ENCODE measurements around the gene SNX17. TPM values are rescaled to one million over a fixed set of nuclear protein-coding genes. Genes with fewer than 3 reads are reported as not detected.
"Not testable (repeated sequence)": the region's sequence is repeated elsewhere in the genome, so short reads cannot be mapped to it uniquely, and the experiment has no call there.

Gene SNX17
- total and polyA plus RNA-seq, 4 donors = 66.2 to 112 (median 95.9) TPM

- Histone ChIP-seq H3K27me3 (ENCODE audit: control insufficient read depth, insufficient read depth, low read length) (no peaks in the 10 kb centered on the region), H3K9me3 (ENCODE audit: control insufficient read depth, insufficient read depth, low read length) (no peaks in the 10 kb centered on the region), H3K27ac (ENCODE audit: low read depth, low read length) (no peak overlapping the region), H3K36me3 (ENCODE audit: control insufficient read depth, insufficient read depth, low read length) (no peaks in the 10 kb centered on the region), H3K4me1 (ENCODE audit: control insufficient read depth, insufficient read depth, low read length) (no peaks in the 10 kb centered on the region), H3K4me3 (ENCODE audit: low read depth, low read length) (no peak overlapping the region)
- 95% methylated on average over 5 of the region's 6 CpGs for WGBS (ENCODE audit: insufficient coverage)
- no peak for DNase-seq (ENCODE audit: low read depth in 4 of 6, low spot score in 6 of 6)
Measured at GRCh38 chr2:27416151-27416550, 45.7 kb downstream of the SNX17 start.

GRCh38 chr2:27420996-27421395 is 50.6 kb downstream of the SNX17 start:
- Histone ChIP-seq H3K4me1 (ENCODE audit: control insufficient read depth, insufficient read depth, low read length) (no peaks in the 10 kb centered on the region), H3K9me3 (ENCODE audit: control insufficient read depth, insufficient read depth, low read length) (no peaks in the 10 kb centered on the region), H3K4me3 (ENCODE audit: low read depth, low read length) (no peak overlapping the region), H3K27me3 (ENCODE audit: control insufficient read depth, insufficient read depth, low read length) (no peaks in the 10 kb centered on the region), H3K27ac (ENCODE audit: low read depth, low read length) (no peak overlapping the region), H3K36me3 (ENCODE audit: control insufficient read depth, insufficient read depth, low read length) (no peaks in the 10 kb centered on the region)
- no peak for DNase-seq (ENCODE audit: low read depth in 4 of 6, low spot score in 6 of 6)

- Histone ChIP-seq H3K4me3 (ENCODE audit: low read depth, low read length) (no peak overlapping the region), H3K4me1 (ENCODE audit: control insufficient read depth, insufficient read depth, low read length) (no peaks in the 10 kb centered on the region), H3K9me3 (ENCODE audit: control insufficient read depth, insufficient read depth, low read length) (no peaks in the 10 kb centered on the region), H3K27ac (ENCODE audit: low read depth, low read length) (no peak overlapping the region), H3K27me3 (ENCODE audit: control insufficient read depth, insufficient read depth, low read length) (no peaks in the 10 kb centered on the region), H3K36me3 (ENCODE audit: control insufficient read depth, insufficient read depth, low read length) (no peaks in the 10 kb centered on the region)
- WGBS (ENCODE audit: insufficient coverage) = 94% methylated on average over 2 of the region's 4 CpGs
- DNase-seq (ENCODE audit: low read depth in 4 of 6, low spot score in 6 of 6) = no peak
Measured at GRCh38 chr2:27421660-27422250, 51.3 kb downstream of the SNX17 start.

DNA sequence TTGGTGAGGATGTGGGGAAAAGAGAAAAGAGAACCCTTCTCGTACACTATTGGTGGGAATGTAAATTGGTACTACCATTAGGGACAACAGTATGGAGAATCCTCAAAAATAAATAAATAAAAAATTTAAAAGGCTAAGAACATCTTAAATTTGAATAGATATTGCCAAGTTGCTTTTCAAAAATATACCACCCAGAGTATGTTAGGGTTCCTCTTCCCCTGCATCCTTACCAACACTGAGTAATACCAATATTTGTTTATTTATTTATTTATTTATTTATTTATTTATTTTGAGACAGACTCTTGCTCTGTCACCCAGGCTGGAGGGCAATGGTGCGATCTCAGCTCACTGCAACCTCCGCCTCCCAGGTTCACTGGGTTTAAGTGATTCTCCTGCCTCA is 52.5 kb downstream of the SNX17 start:
- WGBS (ENCODE audit: insufficient coverage) = no CpG with 5 or more reads among the region's 3 CpGs
- Histone ChIP-seq H3K4me3 (ENCODE audit: low read depth, low read length) (no peak overlapping the region), H3K4me1 (ENCODE audit: control insufficient read depth, insufficient read depth, low read length) (peaks cover 4% of the 10 kb centered on the region), H3K36me3 (ENCODE audit: control insufficient read depth, insufficient read depth, low read length) (no peaks in the 10 kb centered on the region), H3K9me3 (ENCODE audit: control insufficient read depth, insufficient read depth, low read length) (no peaks in the 10 kb centered on the region), H3K27ac (ENCODE audit: low read depth, low read length) (no peak overlapping the region), H3K27me3 (ENCODE audit: control insufficient read depth, insufficient read depth, low read length) (no peaks in the 10 kb centered on the region)
- no peak for DNase-seq (ENCODE audit: low read depth in 4 of 6, low spot score in 6 of 6)

- H3K4me3 ChIP-seq (ENCODE audit: low read depth, low read length); H3K4me1 ChIP-seq (ENCODE audit: control insufficient read depth, insufficient read depth, low read length); H3K9me3 ChIP-seq (ENCODE audit: control insufficient read depth, insufficient read depth, low read length); DNase-seq (ENCODE audit: low read depth in 4 of 6, low spot score in 6 of 6); H3K27ac ChIP-seq (ENCODE audit: low read depth, low read length); H3K36me3 ChIP-seq (ENCODE audit: control insufficient read depth, insufficient read depth, low read length); H3K27me3 ChIP-seq (ENCODE audit: control insufficient read depth, insufficient read depth, low read length): not testable (repeated sequence)
- 100% methylated on average over 3 of the region's 10 CpGs for WGBS (ENCODE audit: insufficient coverage)
Measured at GRCh38 chr2:27425039-27425438, 54.6 kb downstream of the SNX17 start.

Other genes starting within 250 kb of the SNX17 start
- gene ABHD1, start 246.8 kb upstream of the SNX17 start, total RNA-seq = under 1 TPM; 0.77 to 0.79 TPM
- 1 to 10 TPM; 2.5 to 2.9 TPM for gene ABHD1, start 246.8 kb upstream of the SNX17 start, polyA plus RNA-seq (ENCODE audit: insufficient read length in 2 of 2)
- 10 to 100 TPM; 27.1 to 48.4 TPM for gene PREB, start 236.0 kb upstream of the SNX17 start, total RNA-seq
- gene PREB, start 236.0 kb upstream of the SNX17 start, polyA plus RNA-seq (ENCODE audit: insufficient read length in 2 of 2) = 10 to 100 TPM; 62.7 to 62.9 TPM
- not detected for gene PRR30, start 231.2 kb upstream of the SNX17 start, total RNA-seq
- not detected for gene PRR30, start 231.2 kb upstream of the SNX17 start, polyA plus RNA-seq (ENCODE audit: insufficient read length in 2 of 2)
- gene TCF23, start 221.6 kb upstream of the SNX17 start, total RNA-seq = under 1 TPM in 1 of 2 donors, not detected in 1; 0.06 TPM
- under 1 TPM in 1 of 2 donors, not detected in 1; 0.14 TPM for gene TCF23, start 221.6 kb upstream of the SNX17 start, polyA plus RNA-seq (ENCODE audit: insufficient read length in 2 of 2)
- gene ATRAID, start 158.6 kb upstream of the SNX17 start, total RNA-seq = 100 to 1,000 TPM; 103 to 198 TPM
- gene ATRAID, start 158.6 kb upstream of the SNX17 start, polyA plus RNA-seq (ENCODE audit: insufficient read length in 2 of 2) = 100 to 1,000 TPM in 1 of 2 donors, 10 to 100 TPM in 1; 93.3 to 110 TPM
- gene SLC5A6, start 158.3 kb upstream of the SNX17 start, total RNA-seq = 10 to 100 TPM; 41.4 to 68.4 TPM
- 10 to 100 TPM; 50.1 to 68.6 TPM for gene SLC5A6, start 158.3 kb upstream of the SNX17 start, polyA plus RNA-seq (ENCODE audit: insufficient read length in 2 of 2)
- gene CAD, start 153.2 kb upstream of the SNX17 start, total RNA-seq = 10 to 100 TPM; 26.5 to 30.3 TPM
- 10 to 100 TPM; 38.7 to 49.2 TPM for gene CAD, start 153.2 kb upstream of the SNX17 start, polyA plus RNA-seq (ENCODE audit: insufficient read length in 2 of 2)
- gene SLC30A3, start 107.6 kb upstream of the SNX17 start, total RNA-seq = 1 to 10 TPM; 2.9 to 5.5 TPM
- 10 to 100 TPM; 18.6 to 30.2 TPM for gene SLC30A3, start 107.6 kb upstream of the SNX17 start, polyA plus RNA-seq (ENCODE audit: insufficient read length in 2 of 2)
- gene DNAJC5G, start 95.2 kb upstream of the SNX17 start, total RNA-seq = under 1 TPM; 0.22 to 0.50 TPM
- 1 to 10 TPM in 1 of 2 donors, under 1 TPM in 1; 0.48 to 1.7 TPM for gene DNAJC5G, start 95.2 kb upstream of the SNX17 start, polyA plus RNA-seq (ENCODE audit: insufficient read length in 2 of 2)
- under 1 TPM; 0.17 to 0.30 TPM for gene TRIM54, start 88.2 kb upstream of the SNX17 start, total RNA-seq
- gene TRIM54, start 88.2 kb upstream of the SNX17 start, polyA plus RNA-seq (ENCODE audit: insufficient read length in 2 of 2) = 1 to 10 TPM; 1.3 to 1.6 TPM
- 1 to 10 TPM in 1 of 2 donors, under 1 TPM in 1; 0.79 to 2.6 TPM for gene UCN, start 62.2 kb upstream of the SNX17 start, total RNA-seq
- 1 to 10 TPM; 4.0 to 4.6 TPM for gene UCN, start 62.2 kb upstream of the SNX17 start, polyA plus RNA-seq (ENCODE audit: insufficient read length in 2 of 2)
- gene MPV17, start 47.5 kb upstream of the SNX17 start, total RNA-seq = 100 to 1,000 TPM in 1 of 2 donors, 10 to 100 TPM in 1; 46.6 to 124 TPM
- 100 to 1,000 TPM; 108 to 132 TPM for gene MPV17, start 47.5 kb upstream of the SNX17 start, polyA plus RNA-seq (ENCODE audit: insufficient read length in 2 of 2)
- 10 to 100 TPM; 37.8 to 41.5 TPM for gene GTF3C2, start 13.9 kb upstream of the SNX17 start, total RNA-seq
- 10 to 100 TPM; 44.5 to 60.5 TPM for gene GTF3C2, start 13.9 kb upstream of the SNX17 start, polyA plus RNA-seq (ENCODE audit: insufficient read length in 2 of 2)
- gene EIF2B4, start 278 bp upstream of the SNX17 start, total RNA-seq = 10 to 100 TPM; 15.5 to 37.1 TPM
- 10 to 100 TPM; 46.7 to 58.9 TPM for gene EIF2B4, start 278 bp upstream of the SNX17 start, polyA plus RNA-seq (ENCODE audit: insufficient read length in 2 of 2)
- 10 to 100 TPM in 1 of 2 donors, 1 to 10 TPM in 1; 6.3 to 16.5 TPM for gene ZNF513, start 10.1 kb downstream of the SNX17 start, total RNA-seq
- gene ZNF513, start 10.1 kb downstream of the SNX17 start, polyA plus RNA-seq (ENCODE audit: insufficient read length in 2 of 2) = 10 to 100 TPM; 32.6 to 35.3 TPM
- 10 to 100 TPM; 40.2 to 69.8 TPM for gene PPM1G, start 39.0 kb downstream of the SNX17 start, total RNA-seq
- gene PPM1G, start 39.0 kb downstream of the SNX17 start, polyA plus RNA-seq (ENCODE audit: insufficient read length in 2 of 2) = 10 to 100 TPM; 94.8 to 96.1 TPM
- gene NRBP1, start 58.0 kb downstream of the SNX17 start, total RNA-seq = 10 to 100 TPM; 80.1 to 92.1 TPM
- gene NRBP1, start 58.0 kb downstream of the SNX17 start, polyA plus RNA-seq (ENCODE audit: insufficient read length in 2 of 2) = 100 to 1,000 TPM; 119 to 133 TPM
- under 1 TPM in 1 of 2 donors, not detected in 1; 0.72 TPM for gene KRTCAP3, start 71.8 kb downstream of the SNX17 start, total RNA-seq
- gene KRTCAP3, start 71.8 kb downstream of the SNX17 start, polyA plus RNA-seq (ENCODE audit: insufficient read length in 2 of 2) = 1 to 10 TPM; 2.6 to 5.2 TPM
- gene IFT172, start 119.1 kb downstream of the SNX17 start, total RNA-seq = 10 to 100 TPM; 35.0 to 48.4 TPM
- 10 to 100 TPM; 40.1 to 68.0 TPM for gene IFT172, start 119.1 kb downstream of the SNX17 start, polyA plus RNA-seq (ENCODE audit: insufficient read length in 2 of 2)
- 10 to 100 TPM; 42.5 to 50.8 TPM for gene FNDC4, start 124.6 kb downstream of the SNX17 start, total RNA-seq
- 100 to 1,000 TPM; 134 to 137 TPM for gene FNDC4, start 124.6 kb downstream of the SNX17 start, polyA plus RNA-seq (ENCODE audit: insufficient read length in 2 of 2)
- under 1 TPM; 0.20 to 0.77 TPM for gene GCKR, start 126.2 kb downstream of the SNX17 start, total RNA-seq
- 1 to 10 TPM; 1.7 to 2.9 TPM for gene GCKR, start 126.2 kb downstream of the SNX17 start, polyA plus RNA-seq (ENCODE audit: insufficient read length in 2 of 2)
- 10 to 100 TPM; 38.6 to 63.0 TPM for gene ZNF512, start 212.4 kb downstream of the SNX17 start, total RNA-seq
- gene ZNF512, start 212.4 kb downstream of the SNX17 start, polyA plus RNA-seq (ENCODE audit: insufficient read length in 2 of 2) = 10 to 100 TPM; 55.6 to 59.5 TPM